NCI-H187 (cell line): Measurements from ENCODE around the gene UFC1.

Experiments used
- DNase-seq, 2 experiments: peaks; one replicate each; lab custom pipeline; 2025; lab: John Stamatoyannopoulos, UW

Gene UFC1

DNA sequence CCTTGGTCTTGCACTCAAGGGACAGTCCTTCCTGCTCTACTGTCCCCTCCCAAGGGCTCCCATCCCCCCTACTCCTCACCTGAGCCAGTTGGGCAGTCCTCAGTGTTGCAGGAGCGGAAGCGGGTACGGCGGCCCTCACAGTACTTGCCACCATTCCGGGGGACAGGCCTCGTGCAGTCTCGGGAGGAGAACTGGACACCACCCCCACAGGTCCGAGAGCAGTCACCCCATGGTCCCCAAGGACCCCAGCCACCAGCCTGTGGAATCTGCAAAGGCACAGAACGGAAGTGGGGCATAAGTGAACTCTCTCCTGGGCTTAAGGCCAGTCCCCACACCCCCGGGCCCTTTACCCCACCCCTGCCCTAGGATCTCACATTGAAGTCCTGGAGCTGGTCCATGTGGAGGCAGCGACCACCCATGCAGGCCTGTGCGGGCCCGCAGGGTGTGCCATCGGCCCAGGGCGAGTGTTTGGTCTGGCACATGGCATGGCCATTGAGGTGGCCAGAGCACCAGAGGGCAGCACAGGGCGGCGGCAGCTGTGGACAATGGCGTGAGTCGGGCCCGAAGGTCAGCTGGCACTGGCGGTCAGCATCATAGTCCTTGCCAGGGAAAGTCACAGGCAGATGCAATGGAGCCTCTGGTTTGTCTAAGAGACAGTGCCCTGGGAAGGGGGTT, 39.9 kb downstream of the UFC1 start:
- no peak for DNase-seq

DNA sequence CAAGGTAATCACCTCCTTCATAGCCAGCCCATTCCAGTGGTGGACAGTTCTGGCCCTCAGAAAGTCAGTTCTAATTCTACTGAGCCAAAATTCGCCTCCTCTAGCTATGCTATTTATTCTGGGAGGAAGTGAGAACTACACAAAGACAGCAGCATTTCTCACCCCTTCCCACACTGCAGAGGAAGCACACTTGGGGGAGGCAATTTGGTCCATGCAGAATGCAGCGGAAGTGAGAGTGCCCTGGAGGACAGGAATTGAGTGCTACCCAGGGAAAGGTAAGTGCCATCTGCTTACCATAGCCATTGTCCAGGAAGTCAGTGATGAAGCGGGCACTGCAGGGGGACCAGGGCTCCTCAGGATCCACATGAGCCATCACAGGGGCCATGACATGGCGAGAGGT, 41.4 kb downstream of the UFC1 start:
- DNase-seq: no peak

DNA sequence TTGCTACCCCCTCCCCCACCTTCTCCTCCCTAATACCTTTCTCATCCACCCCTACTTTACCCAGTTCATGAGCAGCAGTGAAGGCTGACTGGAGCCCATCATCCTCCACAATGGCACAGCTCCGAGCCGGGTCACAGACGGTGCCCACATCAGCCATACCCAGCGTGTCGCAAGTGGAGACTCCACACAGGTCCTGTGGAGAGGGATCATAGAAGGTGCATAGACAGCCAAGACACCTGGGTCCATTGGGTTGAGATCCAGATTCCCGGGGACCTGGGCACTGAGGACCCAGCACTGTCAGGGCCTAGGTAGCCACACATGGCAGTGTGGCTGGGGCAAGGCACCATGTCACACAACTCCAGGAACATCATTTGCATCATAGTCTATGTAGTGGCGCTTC, 42.3 kb downstream of the UFC1 start:
- DNase-seq: no peak

DNA sequence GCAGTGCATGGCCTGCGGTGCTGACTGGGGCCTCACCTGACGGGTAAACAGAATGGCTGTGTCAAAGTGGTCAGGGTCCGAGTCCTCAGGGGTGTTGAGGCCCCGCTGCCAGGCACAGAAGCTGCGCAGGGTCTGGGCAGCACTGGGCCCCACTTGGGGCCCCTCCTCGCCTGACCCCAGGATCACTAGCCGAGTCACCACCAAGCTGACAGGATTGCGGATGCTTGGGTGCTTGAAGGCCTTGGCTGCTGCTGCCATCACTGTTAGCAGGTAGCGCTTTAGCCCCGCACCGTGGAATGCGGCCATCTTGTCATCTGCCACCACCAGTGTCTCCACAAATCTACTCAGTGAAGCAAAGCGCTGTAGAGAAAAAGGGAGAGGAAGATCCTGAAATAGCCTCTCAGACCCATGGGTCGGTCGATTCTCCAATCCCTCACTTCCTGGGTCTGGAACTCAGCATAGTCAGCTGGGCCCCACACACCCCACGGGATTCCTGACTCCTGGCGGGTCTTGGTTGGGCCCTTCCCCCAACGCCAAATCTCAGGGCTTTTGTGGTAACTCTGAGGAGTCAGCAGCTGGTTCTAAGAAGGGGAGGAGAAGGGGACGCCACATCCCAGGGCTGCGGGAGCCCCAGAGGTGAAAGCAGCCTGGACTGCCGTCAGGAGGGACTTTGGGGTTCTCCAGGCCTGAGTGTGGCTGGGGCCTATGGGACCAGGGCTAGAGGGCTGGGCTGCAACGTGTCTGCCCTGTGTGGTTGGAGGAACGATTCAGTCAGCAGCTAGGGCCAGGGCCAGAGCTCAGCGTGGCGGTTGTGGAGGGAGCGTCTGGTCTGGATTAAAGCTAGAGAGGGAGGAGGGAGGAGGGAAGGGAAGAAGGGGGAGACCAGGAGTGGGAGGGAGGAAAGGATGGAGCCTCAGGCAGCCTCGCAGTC, 43.0 kb downstream of the UFC1 start:
- DNase-seq: no peak

DNA sequence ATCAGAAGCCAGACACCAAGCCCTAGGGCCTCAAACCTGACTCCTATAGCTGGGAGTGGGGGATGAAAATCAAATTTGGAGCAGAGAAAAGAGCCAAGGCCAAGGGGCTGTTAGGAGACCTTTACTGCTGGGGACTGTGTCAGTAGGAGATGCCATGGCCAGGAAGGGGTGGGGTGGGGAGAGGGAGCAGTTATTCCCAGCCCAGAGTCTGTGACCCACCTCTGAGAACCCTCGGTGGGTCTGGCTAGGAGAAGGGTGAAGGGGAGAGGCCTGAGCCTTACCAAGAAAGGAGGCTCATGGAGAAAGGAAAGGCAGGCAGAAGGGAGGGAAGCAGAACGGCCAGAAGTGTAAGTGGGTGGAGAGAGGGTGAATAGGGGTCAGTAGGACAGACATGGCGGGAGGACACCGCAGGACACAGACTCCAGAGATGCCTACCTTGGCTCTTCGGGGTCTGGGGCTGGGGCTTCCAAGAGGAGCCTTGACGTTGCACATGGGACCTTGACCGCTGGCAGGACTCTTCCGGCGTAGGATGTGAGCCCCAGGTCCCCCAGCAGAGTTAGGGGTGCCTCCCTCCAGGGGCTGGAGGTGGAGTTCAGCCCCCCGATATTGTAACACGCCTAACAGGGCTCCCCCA, 43.9 kb downstream of the UFC1 start:
- no peak for DNase-seq

DNA sequence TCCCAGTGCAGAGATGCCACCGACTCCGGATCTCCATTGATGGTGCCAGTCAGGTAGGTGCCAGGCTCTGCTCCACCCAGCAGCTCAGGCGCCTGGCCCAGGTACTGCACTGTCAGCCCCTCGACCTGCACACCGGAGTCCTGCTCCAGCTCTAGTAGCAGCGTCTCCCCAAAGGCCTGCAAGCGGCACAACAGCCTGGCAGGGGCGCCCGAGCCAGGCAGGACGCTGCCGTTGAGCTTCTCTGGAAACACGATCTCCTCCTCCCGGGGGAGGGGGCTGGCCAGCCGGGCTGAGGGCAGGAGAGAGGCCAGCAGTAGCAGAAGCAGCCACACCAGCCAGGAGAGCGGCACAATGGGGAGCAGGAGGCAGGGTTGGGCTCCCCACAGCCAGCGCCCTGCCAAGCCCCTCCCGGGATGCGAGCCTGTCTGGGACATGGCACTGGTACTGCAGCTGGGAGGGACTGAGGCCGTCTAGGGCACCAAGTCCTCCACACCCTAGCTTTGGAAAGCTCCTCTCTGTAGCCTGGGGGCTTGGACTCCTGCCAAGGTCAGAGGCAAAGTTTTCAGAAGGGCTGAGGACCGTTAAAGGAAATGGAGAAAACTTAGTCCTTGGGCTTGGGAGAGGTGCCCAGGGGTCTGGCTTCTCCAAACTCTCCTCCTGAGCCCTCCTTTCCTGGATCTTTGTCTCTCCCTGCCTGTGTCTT, 44.6 kb downstream of the UFC1 start:
- peak in 1 of 2 experiments; percentile 23 for DNase-seq

GRCh38 chr1:161198897-161199431, 45.2 kb downstream of the UFC1 start, which contains the start of gene ADAMTS4:
TSS of gene ADAMTS4 (minus strand) at chr1:161199054. CDS start at chr1:161198627, 427 bp downstream.
- no peak for DNase-seq

GRCh38 chr1:161199506-161200139, 45.8 kb downstream of the UFC1 start:
- no peak for DNase-seq

DNA sequence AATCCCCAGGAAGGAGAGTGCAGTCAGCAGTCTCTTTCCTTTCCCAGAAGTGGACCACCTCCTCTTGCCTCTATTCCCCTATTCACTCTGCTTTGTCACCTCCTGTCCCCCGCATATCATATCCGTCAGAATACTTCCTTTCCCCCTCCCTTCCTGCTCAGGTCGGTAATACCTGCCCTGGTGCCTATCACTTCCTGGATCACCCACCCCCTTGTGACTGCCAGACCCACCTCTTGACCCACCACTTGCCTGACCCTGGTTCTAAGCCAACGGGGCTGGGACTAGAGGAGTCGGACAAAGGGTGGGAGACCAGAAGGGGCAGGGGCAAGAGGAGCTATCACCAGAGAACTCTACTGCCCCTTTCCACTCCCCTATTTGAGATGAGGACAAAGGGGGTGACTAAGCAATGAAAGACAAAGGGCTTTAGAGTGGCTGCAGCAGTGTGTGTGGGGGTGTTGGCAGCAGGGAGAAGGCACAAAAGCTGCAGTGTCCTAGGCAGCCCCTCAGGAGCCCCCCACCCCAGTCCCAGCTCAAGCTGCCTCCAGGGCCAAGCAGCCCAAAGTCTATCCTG, 46.7 kb downstream of the UFC1 start:
- no peak for DNase-seq

DNA sequence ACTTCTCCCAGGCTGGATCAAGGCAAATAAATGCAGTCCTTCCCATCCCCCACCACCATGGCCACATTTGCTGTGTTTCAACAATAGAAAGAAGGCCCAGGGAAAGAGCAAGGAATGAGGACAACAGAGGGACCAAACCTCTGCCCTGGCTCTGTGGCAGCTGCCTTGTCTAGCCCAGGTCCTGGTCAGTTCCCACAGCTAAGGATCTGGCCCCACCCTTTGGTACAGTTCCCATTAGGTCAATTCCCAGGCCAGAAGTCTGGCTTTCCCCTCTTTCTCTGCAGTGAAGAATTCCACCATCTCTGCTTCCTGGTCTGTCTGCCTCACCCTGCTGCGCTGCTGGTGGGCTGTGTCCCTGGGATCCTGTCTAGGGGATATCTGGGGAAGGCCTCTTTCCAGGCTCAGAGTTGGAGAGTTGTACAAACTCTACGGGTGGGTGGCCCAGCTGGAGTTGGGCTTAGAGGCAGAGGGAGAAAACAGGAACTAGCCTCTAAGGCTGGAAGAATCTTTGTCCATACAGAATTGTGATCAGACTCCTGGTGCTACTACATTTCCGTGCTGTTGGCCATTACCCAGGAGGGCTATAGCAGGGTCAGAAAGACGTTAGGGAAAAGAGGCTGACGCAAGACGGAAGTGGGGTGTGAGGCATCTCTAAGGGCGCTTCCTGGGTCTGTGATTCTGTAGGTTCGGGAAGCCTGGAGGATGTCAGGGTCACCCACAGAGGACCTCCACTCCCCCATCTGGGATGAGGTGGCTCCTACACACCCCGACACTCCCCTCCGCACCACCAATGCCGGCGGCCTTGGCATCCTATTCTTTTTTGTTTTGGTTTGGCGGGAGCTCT, 47.4 kb downstream of the UFC1 start:
- no peak for DNase-seq

DNA sequence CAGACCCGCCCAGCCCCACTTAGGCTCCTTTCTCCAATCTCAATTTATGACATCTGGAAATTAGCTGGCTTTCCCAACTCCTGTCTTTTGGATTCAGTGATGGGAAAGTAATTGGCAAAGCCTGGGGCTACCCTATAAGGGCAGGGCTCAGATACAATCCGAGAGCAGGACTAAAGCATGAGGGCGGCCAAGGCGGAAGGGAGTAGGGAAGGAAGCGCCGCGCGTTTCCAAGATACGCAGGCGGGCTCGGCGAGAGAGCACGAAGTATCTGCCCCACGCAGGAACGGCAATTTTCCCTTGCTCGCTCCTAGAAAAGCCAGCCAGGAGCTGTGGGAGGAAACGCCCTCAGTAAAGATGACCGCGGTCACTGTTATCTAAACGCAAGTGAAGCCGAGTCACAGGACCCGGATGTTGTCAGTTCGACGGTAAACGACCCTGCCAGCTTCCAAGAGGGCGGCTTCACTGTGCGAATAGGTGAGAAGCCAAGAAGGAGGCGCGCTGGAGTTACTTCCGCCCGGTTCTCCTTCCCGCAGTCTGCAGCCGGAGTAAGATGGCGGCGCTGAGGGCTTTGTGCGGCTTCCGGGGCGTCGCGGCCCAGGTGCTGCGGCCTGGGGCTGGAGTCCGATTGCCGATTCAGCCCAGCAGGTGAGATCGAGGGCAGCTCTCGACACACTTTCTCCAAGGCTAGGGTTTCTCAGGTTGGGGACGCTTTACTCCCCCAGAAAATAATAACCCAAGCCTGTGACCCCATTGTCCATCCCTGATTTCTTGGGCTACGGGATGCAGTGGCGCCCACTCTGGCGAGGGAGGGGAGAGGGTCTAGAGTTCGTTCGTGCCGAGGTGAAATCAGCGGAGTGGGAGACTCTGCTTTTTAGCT, 48.3 kb downstream of the UFC1 start, which contains the start of gene NDUFS2:
TSS of gene NDUFS2 (plus strand) at position 532 of the 877 bp plus-strand sequence. CDS start at position 551, 19 bp downstream.
- peak; percentile 99 to 100 for DNase-seq

DNA sequence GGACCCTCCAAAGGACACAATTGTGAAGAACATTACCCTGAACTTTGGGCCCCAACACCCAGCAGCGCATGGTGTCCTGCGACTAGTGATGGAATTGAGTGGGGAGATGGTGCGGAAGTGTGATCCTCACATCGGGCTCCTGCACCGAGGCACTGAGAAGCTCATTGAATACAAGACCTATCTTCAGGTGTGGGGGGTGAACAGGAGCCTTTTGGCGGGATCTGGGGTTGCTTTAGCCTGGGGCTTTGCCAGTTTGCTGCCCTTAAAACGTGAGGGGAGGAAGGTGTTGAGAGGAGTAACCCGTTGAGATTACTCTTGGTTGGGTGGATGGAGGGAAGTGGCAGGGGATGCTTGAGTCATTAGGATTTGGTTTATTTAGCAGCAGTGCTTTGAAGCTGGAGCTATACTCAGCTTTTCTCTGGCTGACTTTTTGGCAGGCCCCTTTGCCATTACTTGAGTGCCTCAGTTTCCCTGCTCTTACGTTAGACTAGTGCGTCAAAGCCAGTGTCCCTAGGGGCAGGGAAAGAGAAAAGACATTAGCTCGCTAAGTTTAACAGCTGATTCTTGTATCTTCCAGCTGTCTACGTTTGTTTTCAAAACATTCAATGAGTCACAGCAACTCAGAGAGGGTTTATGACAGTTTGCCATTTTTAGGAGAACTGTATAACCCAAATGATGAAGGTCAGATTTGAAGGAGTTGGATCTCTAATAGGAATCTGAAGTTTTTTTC, 52.8 kb downstream of the UFC1 start:
- no peak for DNase-seq

DNA sequence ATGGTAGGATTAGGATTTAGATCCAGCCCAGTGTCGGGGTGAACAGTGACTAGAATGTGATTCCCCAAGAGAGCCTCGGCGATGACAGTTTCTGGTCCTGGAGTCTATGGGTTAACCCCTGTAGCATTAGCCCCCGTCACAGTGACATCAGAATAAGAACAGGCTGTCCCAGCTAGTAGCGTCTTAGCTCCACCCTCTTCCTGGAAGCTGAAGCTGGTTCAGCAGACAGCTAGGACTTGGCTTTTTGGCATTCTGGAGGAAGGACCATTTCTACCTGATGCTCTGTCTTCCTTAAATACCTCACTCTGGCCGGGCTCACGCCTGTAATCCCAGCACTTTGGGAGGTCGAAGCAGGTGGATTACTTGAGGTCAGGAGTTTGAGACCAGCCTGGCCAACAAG, 53.4 kb downstream of the UFC1 start:
- no peak for DNase-seq
